ENCODE measurements around the gene NDUFAF7.

DNA sequence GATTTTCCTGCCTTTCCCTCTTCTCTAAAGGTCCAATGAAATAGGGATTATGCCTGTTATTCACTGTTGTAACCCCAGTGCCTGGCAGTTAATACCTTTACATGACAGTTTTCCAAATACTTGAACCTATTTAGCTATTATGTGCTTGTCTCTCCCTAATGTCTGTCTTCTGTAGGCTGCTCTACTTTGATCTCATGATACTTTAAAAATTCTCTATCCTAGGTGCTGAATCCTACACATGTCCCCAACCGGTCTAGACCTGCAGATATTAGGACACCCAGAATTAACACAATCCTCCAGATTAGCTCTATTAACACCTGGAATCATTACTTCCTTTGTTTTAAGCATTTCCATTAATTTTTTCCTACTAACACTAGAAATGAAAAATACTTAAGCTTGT, 7.4 kb upstream of the NDUFAF7 start:
- TF ChIP-seq, protein P1, sequence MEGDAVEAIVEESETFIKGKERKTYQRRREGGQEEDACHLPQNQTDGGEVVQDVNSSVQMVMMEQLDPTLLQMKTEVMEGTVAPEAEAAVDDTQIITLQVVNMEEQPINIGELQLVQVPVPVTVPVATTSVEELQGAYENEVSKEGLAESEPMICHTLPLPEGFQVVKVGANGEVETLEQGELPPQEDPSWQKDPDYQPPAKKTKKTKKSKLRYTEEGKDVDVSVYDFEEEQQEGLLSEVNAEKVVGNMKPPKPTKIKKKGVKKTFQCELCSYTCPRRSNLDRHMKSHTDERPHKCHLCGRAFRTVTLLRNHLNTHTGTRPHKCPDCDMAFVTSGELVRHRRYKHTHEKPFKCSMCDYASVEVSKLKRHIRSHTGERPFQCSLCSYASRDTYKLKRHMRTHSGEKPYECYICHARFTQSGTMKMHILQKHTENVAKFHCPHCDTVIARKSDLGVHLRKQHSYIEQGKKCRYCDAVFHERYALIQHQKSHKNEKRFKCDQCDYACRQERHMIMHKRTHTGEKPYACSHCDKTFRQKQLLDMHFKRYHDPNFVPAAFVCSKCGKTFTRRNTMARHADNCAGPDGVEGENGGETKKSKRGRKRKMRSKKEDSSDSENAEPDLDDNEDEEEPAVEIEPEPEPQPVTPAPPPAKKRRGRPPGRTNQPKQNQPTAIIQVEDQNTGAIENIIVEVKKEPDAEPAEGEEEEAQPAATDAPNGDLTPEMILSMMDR (IDR thresholded peaks at IDR 0.05) = no peak
- TF ChIP-seq POLR2AphosphoS5 (IDR thresholded peaks at IDR 0.05; ENCODE audit: low read depth, low read length) (no peak), EP300 (IDR thresholded peaks at IDR 0.05; ENCODE audit: borderline replicate concordance in 1 of 2, low read depth in 1 of 2, low read length in 1 of 2) (no peak), EZH2phosphoT487 (IDR thresholded peaks at IDR 0.05; ENCODE audit: borderline replicate concordance, low read depth) (no peak), TCF12 (IDR thresholded peaks at IDR 0.05) (no peak), MXI1 (IDR thresholded peaks at IDR 0.05; ENCODE audit: low read depth, low read length) (no peak), CHD2 (IDR thresholded peaks at IDR 0.05; ENCODE audit: low read length, partially characterized antibody) (no peak), TAF1 (IDR thresholded peaks at IDR 0.05; ENCODE audit: borderline replicate concordance, low read depth, low read length) (no peak), RFX5 (IDR thresholded peaks at IDR 0.05; ENCODE audit: low read length) (no peak), NFIC (IDR thresholded peaks at IDR 0.05; ENCODE audit: borderline replicate concordance) (no peak)
- TF ChIP-seq, protein P2, sequence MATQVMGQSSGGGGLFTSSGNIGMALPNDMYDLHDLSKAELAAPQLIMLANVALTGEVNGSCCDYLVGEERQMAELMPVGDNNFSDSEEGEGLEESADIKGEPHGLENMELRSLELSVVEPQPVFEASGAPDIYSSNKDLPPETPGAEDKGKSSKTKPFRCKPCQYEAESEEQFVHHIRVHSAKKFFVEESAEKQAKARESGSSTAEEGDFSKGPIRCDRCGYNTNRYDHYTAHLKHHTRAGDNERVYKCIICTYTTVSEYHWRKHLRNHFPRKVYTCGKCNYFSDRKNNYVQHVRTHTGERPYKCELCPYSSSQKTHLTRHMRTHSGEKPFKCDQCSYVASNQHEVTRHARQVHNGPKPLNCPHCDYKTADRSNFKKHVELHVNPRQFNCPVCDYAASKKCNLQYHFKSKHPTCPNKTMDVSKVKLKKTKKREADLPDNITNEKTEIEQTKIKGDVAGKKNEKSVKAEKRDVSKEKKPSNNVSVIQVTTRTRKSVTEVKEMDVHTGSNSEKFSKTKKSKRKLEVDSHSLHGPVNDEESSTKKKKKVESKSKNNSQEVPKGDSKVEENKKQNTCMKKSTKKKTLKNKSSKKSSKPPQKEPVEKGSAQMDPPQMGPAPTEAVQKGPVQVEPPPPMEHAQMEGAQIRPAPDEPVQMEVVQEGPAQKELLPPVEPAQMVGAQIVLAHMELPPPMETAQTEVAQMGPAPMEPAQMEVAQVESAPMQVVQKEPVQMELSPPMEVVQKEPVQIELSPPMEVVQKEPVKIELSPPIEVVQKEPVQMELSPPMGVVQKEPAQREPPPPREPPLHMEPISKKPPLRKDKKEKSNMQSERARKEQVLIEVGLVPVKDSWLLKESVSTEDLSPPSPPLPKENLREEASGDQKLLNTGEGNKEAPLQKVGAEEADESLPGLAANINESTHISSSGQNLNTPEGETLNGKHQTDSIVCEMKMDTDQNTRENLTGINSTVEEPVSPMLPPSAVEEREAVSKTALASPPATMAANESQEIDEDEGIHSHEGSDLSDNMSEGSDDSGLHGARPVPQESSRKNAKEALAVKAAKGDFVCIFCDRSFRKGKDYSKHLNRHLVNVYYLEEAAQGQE (IDR thresholded peaks at IDR 0.05; ENCODE audit: low read depth, low read length) = peak; percentile 87
- TF ChIP-seq, protein P3, sequence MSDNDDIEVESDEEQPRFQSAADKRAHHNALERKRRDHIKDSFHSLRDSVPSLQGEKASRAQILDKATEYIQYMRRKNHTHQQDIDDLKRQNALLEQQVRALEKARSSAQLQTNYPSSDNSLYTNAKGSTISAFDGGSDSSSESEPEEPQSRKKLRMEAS (IDR thresholded peaks at IDR 0.05; ENCODE audit: low read depth) = no peak

Measured in SK-N-SH (cell line).